D721Med (cell line): ENCODE data around the gene DNMBP.
"Not testable (repeated sequence)": the region's sequence is repeated elsewhere in the genome, so short reads cannot be mapped to it uniquely, and the experiment has no call there.

ENCODE experiments used
- DNase-seq: peaks from one replicate; pipeline ENCODE4 v3.0.0; 2011; ENCODE audit warnings: low spot score; ENCODE audit not compliant: insufficient read length
- FAIRE-seq: peaks from 2 replicates; lab custom pipeline; 2011; peaks lifted over from hg19 to GRCh38; lab: Jason Lieb, UNC
- TF ChIP-seq, protein P1 (sequence below): IDR thresholded peaks from 2 replicates; pipeline ENCODE4 v1.5.1; 2012; ENCODE audit warnings: mild to moderate bottlenecking, control low read depth; ENCODE audit not compliant: insufficient read depth; ENCODE audit errors: missing control alignments

The DNMBP gene

DNA sequence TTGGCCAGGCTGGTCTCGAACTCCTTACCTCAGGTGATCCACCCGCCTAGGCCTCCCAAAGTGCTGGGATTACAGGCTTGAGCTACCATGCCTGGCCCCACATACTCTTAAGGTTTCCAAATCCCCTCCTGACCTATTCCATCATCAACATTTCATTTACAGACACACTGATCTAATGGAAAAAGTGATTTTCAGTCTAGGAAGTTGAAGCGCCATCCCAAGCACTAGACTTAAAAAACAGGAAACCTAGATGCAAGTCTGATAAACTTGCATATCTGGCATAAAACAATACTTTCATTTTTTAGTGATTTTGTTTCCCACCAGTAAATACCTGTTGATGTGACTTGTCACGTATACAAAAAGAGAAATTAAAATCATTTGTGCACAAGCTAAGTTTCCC, 44.0 kb downstream of the DNMBP start:
- no peak for DNase-seq
- FAIRE-seq, result no peak
- TF ChIP-seq, protein P1, sequence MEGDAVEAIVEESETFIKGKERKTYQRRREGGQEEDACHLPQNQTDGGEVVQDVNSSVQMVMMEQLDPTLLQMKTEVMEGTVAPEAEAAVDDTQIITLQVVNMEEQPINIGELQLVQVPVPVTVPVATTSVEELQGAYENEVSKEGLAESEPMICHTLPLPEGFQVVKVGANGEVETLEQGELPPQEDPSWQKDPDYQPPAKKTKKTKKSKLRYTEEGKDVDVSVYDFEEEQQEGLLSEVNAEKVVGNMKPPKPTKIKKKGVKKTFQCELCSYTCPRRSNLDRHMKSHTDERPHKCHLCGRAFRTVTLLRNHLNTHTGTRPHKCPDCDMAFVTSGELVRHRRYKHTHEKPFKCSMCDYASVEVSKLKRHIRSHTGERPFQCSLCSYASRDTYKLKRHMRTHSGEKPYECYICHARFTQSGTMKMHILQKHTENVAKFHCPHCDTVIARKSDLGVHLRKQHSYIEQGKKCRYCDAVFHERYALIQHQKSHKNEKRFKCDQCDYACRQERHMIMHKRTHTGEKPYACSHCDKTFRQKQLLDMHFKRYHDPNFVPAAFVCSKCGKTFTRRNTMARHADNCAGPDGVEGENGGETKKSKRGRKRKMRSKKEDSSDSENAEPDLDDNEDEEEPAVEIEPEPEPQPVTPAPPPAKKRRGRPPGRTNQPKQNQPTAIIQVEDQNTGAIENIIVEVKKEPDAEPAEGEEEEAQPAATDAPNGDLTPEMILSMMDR, result no peak

DNA sequence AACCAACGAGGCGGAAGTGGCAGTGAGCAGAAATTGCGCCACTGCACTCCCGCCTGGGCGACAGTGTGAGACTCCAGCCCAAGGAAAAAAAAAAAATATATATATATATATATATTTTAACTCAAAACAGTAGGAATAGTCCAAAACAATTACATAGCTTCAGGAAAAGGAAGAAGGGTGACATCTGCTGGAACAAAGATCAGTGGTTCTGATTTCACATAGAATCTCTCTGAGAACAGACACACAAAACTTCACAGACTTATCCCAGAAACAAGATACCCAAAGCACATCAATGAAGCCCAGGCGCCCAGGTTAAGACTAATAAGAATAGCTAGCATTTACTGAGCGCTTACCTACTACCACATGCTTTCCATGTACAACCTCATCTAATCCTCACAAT, 45.0 kb downstream of the DNMBP start:
- TF ChIP-seq, protein P1, result no peak
- no peak for DNase-seq
- FAIRE-seq, result no peak

DNA sequence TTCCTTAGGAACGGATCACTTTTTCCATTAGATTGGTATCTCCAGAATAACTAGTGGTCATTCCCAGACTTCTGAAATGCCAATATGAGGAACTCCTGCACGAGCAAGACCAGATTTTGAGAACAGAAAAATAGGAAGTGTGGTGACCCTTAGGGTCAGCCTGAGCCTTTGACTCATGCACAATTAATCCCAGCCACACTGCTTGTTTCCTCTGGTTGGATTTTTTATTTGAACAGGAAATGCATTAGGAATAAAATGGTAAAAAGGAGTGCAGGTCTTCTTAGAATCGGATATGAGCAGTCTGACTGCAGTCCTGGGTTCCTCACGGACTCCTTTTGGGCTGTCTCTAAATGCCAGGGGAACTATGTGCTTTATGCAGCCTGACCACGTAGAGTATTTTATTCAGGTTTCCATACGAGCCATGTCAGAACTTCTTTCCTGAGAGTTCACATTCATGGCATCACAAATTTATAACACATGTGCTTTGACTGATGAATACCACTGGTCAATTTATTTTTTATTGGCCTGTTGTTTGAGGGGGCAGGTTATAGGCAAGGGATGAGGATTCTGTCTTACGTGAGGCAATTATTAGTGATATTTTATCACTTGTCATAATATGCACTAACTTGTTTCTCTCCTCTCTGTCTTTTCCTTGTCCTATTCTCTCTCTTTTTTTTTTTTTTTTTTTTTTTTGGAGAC, 46.1 kb downstream of the DNMBP start:
- DNase-seq, result not testable (repeated sequence)
- FAIRE-seq, result peak; percentile 48

DNA sequence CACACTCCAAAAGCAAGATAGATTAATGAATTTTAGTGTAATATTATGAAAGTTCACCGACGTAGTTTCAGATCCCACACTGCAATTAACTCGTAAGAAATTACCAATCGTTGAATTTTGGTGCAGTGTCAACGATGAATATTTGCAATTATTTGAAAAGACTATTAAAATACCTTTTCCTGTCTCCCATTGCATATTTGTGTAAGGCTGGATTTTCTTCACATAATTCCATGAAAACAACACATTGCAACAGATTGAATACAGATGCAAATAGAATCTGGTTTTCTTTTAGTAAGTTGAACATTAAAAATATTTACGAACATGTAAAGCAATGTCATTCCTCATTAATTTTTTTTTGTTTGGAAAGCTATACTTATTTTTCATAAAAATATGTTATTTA, 50.9 kb downstream of the DNMBP start:
- no peak for FAIRE-seq
- DNase-seq, result no peak
- TF ChIP-seq, protein P1, result no peak

DNA sequence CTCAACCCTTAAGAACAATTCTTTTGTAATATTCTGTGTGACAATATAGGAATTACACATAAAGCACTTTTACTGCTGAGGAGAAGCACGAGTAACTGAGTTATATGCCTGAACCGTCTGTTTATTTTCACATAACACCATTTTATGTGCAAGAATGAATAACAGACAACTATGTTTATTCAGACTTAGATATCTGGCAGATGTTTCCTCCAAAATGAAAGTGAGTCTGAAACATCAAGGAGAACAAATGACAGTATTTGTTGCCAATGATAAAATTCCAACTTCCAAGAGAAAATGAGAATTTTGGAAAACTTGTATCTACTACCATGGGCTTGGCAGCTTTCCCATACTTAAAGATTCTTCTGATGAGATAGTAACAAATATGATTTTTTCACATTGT, 51.4 kb downstream of the DNMBP start:
- no peak for DNase-seq
- TF ChIP-seq, protein P1, result no peak
- FAIRE-seq, result no peak

DNA sequence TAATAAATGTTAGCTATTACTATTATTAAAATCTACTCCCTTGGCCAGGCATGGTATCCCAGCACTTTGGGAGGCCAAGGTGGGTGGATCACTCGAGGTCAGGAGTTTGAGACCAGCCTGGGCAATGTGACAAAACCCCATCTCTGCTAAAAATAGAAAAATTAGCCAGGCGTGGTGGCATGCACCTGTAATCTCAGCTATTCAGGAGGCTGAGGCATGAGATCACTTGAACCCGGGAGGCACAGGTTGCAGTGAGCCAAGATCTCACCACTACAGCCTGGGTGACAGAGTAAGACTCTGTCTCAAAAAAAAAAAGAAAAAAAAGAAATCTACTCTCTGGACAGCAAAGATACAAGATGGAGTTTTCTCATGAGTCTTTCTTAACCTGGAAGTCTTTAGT, 56.2 kb downstream of the DNMBP start:
- DNase-seq, FAIRE-seq: not testable (repeated sequence)

DNA sequence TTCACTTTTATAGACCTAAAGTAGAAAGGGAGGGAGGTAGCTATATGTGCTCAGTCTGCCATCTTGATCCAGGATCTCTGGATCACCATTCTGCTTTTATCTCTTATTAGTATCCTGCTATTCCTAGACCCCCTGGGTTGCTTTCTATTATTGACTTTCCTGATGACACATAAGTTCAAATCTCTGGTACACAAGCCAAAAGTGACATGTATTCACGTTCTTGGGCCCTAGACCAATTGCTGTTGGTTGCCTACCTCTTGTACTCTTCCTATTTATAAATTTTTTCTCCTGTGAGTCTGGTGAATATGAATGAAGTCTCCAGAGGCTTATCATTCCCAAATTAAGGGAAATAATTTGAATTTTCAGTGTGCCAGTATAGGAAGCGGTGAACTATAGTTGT, 56.9 kb downstream of the DNMBP start:
- TF ChIP-seq, protein P1, result no peak
- DNase-seq (no peak), FAIRE-seq (no peak)

DNA sequence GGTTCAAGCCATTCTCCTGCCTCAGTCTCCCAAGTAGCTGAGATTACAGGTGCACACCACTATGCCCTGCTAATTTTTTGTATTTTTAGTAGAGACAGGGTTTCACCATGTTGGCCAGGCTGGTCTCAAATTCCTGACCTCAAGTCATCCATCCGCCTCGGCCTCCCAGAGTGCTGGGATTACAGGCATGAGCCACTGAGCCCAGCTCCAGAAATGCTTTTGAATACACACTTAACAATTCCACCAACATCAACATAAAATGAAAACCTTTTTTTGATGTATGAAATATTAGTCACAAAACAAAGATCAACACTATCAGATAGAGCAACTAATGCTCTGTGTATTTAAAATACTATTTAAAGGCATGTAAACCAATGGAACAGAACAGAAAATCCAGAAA, 63.7 kb downstream of the DNMBP start:
- FAIRE-seq, DNase-seq: not testable (repeated sequence)

DNA sequence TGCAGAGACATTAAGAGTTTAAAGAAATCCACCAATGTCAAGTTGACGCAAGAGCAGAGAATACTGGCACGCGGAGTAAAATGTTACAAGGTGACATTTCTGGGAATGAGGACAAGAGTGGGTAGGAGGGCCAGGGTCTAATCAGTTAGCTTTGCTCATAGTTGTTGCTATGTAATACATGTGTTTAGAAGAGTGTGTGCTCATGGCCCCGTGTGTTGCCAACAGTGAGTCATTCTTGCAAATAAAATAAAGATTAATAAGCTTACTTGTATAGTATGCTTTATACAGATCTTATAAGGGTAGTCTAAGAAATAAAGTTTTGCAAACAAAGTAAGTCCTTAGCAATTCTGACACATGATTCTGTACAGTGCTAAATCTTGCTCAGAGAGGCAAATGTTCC, 64.5 kb downstream of the DNMBP start:
- FAIRE-seq (no peak), DNase-seq (no peak)
- TF ChIP-seq, protein P1, result no peak
